ENCODE measurements around the gene OR52B6. TPM values are rescaled to one million over a fixed set of nuclear protein-coding genes. Genes with fewer than 3 reads are reported as not detected.

The OR52B6 gene
- not detected for total RNA-seq

DNA sequence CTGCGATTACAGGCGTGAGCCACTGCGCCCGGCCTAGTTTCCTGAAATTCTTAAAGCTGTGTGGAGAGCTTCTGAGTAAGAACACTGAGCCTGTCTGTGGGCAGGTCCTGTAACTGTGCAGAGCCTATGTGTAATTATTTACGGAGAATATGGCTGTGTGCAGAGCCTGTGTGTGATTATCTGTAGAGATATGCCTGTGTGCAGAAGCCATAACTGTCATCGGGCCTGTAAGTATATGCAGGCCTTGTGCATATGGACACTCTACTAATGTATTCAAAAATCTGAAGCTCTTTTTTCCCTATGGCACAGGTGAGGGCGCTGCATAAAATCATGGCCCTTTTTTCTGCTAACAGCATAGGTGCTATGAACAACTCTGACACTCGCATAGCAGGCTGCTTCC is at the start of gene OR52B6:
Gene OR52B6 (plus strand): TSS at position 301 of the 400 bp plus-strand sequence. CDS start 0 bp downstream, at position 301.
- TF ChIP-seq, protein P1, sequence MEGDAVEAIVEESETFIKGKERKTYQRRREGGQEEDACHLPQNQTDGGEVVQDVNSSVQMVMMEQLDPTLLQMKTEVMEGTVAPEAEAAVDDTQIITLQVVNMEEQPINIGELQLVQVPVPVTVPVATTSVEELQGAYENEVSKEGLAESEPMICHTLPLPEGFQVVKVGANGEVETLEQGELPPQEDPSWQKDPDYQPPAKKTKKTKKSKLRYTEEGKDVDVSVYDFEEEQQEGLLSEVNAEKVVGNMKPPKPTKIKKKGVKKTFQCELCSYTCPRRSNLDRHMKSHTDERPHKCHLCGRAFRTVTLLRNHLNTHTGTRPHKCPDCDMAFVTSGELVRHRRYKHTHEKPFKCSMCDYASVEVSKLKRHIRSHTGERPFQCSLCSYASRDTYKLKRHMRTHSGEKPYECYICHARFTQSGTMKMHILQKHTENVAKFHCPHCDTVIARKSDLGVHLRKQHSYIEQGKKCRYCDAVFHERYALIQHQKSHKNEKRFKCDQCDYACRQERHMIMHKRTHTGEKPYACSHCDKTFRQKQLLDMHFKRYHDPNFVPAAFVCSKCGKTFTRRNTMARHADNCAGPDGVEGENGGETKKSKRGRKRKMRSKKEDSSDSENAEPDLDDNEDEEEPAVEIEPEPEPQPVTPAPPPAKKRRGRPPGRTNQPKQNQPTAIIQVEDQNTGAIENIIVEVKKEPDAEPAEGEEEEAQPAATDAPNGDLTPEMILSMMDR (IDR thresholded peaks at IDR 0.05; ENCODE audit: low read depth), result no peak

DNA sequence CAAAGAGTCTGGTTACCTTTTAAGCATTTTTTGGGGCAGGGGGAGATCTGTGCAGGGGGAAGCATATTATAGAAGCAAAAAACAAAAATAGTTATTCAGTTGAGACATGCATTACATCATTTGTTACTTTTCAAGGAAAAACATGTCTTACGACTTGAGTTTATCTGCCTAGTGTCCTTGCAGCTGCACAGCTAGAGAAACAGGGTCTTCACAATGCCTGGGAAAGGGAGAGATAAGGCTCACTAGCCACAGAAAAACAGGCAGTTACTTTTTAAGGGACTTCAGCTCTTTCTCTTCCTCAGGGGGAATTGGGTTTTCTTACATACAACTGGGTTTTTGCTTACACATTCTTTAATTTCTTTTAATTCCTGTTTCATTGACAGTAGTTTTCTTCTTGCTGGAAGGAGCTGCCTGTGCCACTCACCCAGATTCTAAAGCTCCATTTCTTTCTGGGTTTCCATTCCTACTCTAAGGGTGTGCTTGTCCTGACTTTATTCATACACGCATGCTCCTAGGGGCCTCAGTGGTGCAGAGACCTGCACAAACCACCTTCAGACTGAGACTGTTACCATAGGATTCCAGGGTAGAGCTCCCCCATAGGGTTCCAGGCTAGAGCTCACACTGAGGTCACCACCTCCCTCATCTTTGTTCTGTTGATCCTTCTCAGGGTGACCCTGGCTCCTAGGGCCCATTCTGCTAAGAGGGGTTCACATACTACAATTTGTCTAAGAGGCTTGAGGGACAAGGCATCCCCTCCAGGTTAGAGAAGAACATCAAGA is 49.4 kb upstream of the OR52B6 start:
- TF ChIP-seq, protein P1 (IDR thresholded peaks at IDR 0.05; ENCODE audit: low read depth), result no peak

GRCh38 chr11:5534046-5534445 is 46.6 kb upstream of the OR52B6 start:
- TF ChIP-seq, protein P1 (IDR thresholded peaks at IDR 0.05; ENCODE audit: low read depth), result no peak

DNA sequence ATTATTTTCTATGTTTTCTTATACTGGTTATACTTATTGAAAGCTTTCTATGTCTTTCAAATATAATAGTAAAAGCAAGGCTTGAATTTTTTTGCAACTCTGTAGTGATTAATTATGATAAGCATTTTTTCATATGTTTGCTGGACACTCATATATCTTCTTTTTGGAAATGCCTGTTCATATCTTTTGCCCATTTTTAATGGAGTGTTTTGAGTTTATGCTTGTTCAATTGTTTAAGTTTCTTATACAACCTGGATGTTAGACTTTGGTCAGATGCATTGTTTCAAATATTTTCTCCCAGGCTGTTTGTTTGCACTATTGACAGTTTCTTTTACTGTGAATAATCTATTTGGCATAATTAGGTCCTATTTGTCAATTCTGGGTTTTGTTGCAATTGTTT is 44.2 kb upstream of the OR52B6 start:
- TF ChIP-seq, protein P1 (IDR thresholded peaks at IDR 0.05; ENCODE audit: low read depth), result no peak

- TF ChIP-seq, protein P1 (IDR thresholded peaks at IDR 0.05; ENCODE audit: low read depth), result no peak
Observed at GRCh38 chr11:5541427-5541826, 39.2 kb upstream of the OR52B6 start.

- TF ChIP-seq, protein P1 (IDR thresholded peaks at IDR 0.05; ENCODE audit: low read depth), result no peak
Observed at GRCh38 chr11:5546457-5546856, 34.2 kb upstream of the OR52B6 start.

- TF ChIP-seq, protein P1 (IDR thresholded peaks at IDR 0.05; ENCODE audit: low read depth), result no peak
Observed at GRCh38 chr11:5547982-5548381, 32.7 kb upstream of the OR52B6 start.
